HG03432 (cell line): ENCODE data around the gene SYT13.
"Not testable (repeated sequence)": the region's sequence is repeated elsewhere in the genome, so short reads cannot be mapped to it uniquely, and the experiment has no call there.

Experiments
- ATAC-seq: cut with Tn5 transposase; IDR thresholded peaks from one replicate; pipeline ENCODE4 v1.9.1; 2021; ENCODE audit warnings: mild to moderate bottlenecking, moderate library complexity; ENCODE audit not compliant: unreplicated experiment

Gene SYT13

GRCh38 chr11:45313171-45313865 is 27.2 kb upstream of the SYT13 start:
- no peak for ATAC-seq

- no peak for ATAC-seq
Observed at GRCh38 chr11:45305874-45306623, 19.9 kb upstream of the SYT13 start.

- no peak for ATAC-seq
Observed at GRCh38 chr11:45304992-45305335, 18.8 kb upstream of the SYT13 start.

- ATAC-seq = no peak
Observed at GRCh38 chr11:45304111-45304991, 18.2 kb upstream of the SYT13 start.

GRCh38 chr11:45303316-45303715 is 17.2 kb upstream of the SYT13 start:
- no peak for ATAC-seq

- ATAC-seq = no peak
Observed at GRCh38 chr11:45301537-45302246, 15.6 kb upstream of the SYT13 start.

- no peak for ATAC-seq
Observed at GRCh38 chr11:45300715-45301114, 14.6 kb upstream of the SYT13 start.

- no peak for ATAC-seq
Observed at GRCh38 chr11:45298718-45299117, 12.6 kb upstream of the SYT13 start.

GRCh38 chr11:45296075-45296474 is 9.9 kb upstream of the SYT13 start:
- no peak for ATAC-seq

GRCh38 chr11:45294499-45294898 is 8.4 kb upstream of the SYT13 start:
- ATAC-seq = no peak

- ATAC-seq = not testable (repeated sequence)
Observed at GRCh38 chr11:45293566-45294192, 7.5 kb upstream of the SYT13 start.

GRCh38 chr11:45290586-45290985 is 4.4 kb upstream of the SYT13 start:
- ATAC-seq = no peak

GRCh38 chr11:45289369-45289768 is 3.2 kb upstream of the SYT13 start:
- no peak for ATAC-seq

GRCh38 chr11:45288339-45288738 is 2.2 kb upstream of the SYT13 start:
- ATAC-seq = no peak

- no peak for ATAC-seq
Observed at GRCh38 chr11:45287316-45287903, 1.3 kb upstream of the SYT13 start.

- no peak for ATAC-seq
Observed at GRCh38 chr11:45285250-45285828, 802 bp downstream of the SYT13 start.

GRCh38 chr11:45282081-45282480 is 4.1 kb downstream of the SYT13 start:
- no peak for ATAC-seq

GRCh38 chr11:45280449-45280848 is 5.7 kb downstream of the SYT13 start:
- peak; percentile 71 for ATAC-seq

- no peak for ATAC-seq
Observed at GRCh38 chr11:45279645-45280044, 6.5 kb downstream of the SYT13 start.

GRCh38 chr11:45278714-45279113 is 7.4 kb downstream of the SYT13 start:
- ATAC-seq = no peak
